H9 (cell line): ENCODE measurements around the gene KRTAP5-6. TPM values are rescaled to one million over a fixed set of nuclear protein-coding genes. Genes with fewer than 3 reads are reported as not detected.

Experiments
- DNase-seq: peaks from one replicate; pipeline ENCODE4 v3.0.0-alpha.2; 2017
- H2AFZ ChIP-seq: one replicate; pipeline ENCODE4 v1.6.1; 2013; ENCODE audit warnings: mild to moderate bottlenecking, low read length, control low read depth, moderate library complexity
- H2AK5ac ChIP-seq: 2 replicates; pipeline ENCODE4 v1.6.1; 2013; ENCODE audit warnings: low read length, control low read depth, mixed read lengths; ENCODE audit not compliant: insufficient read length
- H2BK120ac ChIP-seq: one replicate; pipeline ENCODE4 v1.6.1; 2013; ENCODE audit warnings: low read depth, mild to moderate bottlenecking, low read length, control low read depth, inconsistent platforms; ENCODE audit not compliant: poor library complexity, severe bottlenecking
- H2BK12ac ChIP-seq: 2 replicates; pipeline ENCODE4 v1.6.1; 2013; ENCODE audit warnings: low read length, control low read depth, mixed read lengths, low read depth; ENCODE audit not compliant: insufficient read length
- H2BK15ac ChIP-seq: 2 replicates; pipeline ENCODE4 v1.6.1; 2013; ENCODE audit warnings: low read depth, low read length, control low read depth
- H2BK20ac ChIP-seq: one replicate; pipeline ENCODE4 v1.6.1; 2013; ENCODE audit warnings: low read depth, mild to moderate bottlenecking, low read length, control low read depth, inconsistent platforms; ENCODE audit not compliant: poor library complexity, severe bottlenecking
- H2BK5ac ChIP-seq: 2 replicates; pipeline ENCODE4 v1.6.1; 2013; ENCODE audit warnings: low read length, control low read depth, mixed read lengths; ENCODE audit not compliant: insufficient read length
- H3K14ac ChIP-seq: 2 replicates; pipeline ENCODE4 v1.6.1; 2013; ENCODE audit warnings: low read length, control low read depth; ENCODE audit not compliant: insufficient read depth
- H3K18ac ChIP-seq: 2 replicates; pipeline ENCODE4 v1.6.1; 2013; ENCODE audit warnings: low read depth, mild to moderate bottlenecking, mixed read lengths, low read length, control low read depth; ENCODE audit not compliant: insufficient read length
- H3K23ac ChIP-seq: 2 replicates; pipeline ENCODE4 v1.6.1; 2013; ENCODE audit warnings: low read length, control low read depth, mixed read lengths, low read depth; ENCODE audit not compliant: insufficient read length
- H3K23me2 ChIP-seq: 2 replicates; pipeline ENCODE4 v1.6.1; 2013; ENCODE audit warnings: low read depth, mild to moderate bottlenecking, mixed read lengths, low read length, control low read depth; ENCODE audit not compliant: insufficient read length, poor library complexity, severe bottlenecking
- H3K27ac ChIP-seq: 2 replicates; pipeline ENCODE4 v1.5.1; 2013; ENCODE audit warnings: low read length, control low read depth, mixed read lengths, low read depth; ENCODE audit not compliant: insufficient read length
- H3K27me3 ChIP-seq: 2 replicates; pipeline ENCODE4 v1.6.1; 2013; ENCODE audit warnings: low read length, control low read depth, inconsistent platforms; ENCODE audit not compliant: insufficient read depth
- H3K4ac ChIP-seq: 2 replicates; pipeline ENCODE4 v1.6.1; 2013; ENCODE audit warnings: low read depth, mild to moderate bottlenecking, control low read depth, inconsistent platforms, low read length, moderate library complexity
- H3K4me1 ChIP-seq: 2 replicates; pipeline ENCODE4 v1.6.1; 2013; ENCODE audit warnings: low read length, control low read depth, inconsistent platforms; ENCODE audit not compliant: insufficient read depth
- H3K4me2 ChIP-seq: 2 replicates; pipeline ENCODE4 v1.6.1; 2013; ENCODE audit warnings: low read length, control low read depth, mixed read lengths; ENCODE audit not compliant: insufficient read length, insufficient read depth
- H3K56ac ChIP-seq: 2 replicates; pipeline ENCODE4 v1.6.1; 2013; ENCODE audit warnings: low read depth, mild to moderate bottlenecking, mixed read lengths, low read length, control low read depth; ENCODE audit not compliant: insufficient read length
- H3K79me1 ChIP-seq: 2 replicates; pipeline ENCODE4 v1.6.1; 2013; ENCODE audit warnings: low read depth, mild to moderate bottlenecking, moderate library complexity, low read length, control low read depth, inconsistent platforms; ENCODE audit not compliant: insufficient read depth, poor library complexity, severe bottlenecking
- H3K79me2 ChIP-seq: 2 replicates; pipeline ENCODE4 v1.6.1; 2013; ENCODE audit warnings: low read length, control low read depth, inconsistent platforms; ENCODE audit not compliant: insufficient read depth
- H3K9ac ChIP-seq: 2 replicates; pipeline ENCODE4 v1.6.1; 2013; ENCODE audit warnings: low read length, control low read depth, mixed read lengths; ENCODE audit not compliant: insufficient read length; ENCODE audit errors: extremely low read depth
- H3K9me3 ChIP-seq: one replicate; pipeline ENCODE4 v1.6.1; 2013; ENCODE audit warnings: low read depth, low read length, inconsistent platforms; ENCODE audit not compliant: control insufficient read depth
- H3T11ph ChIP-seq: one replicate; pipeline ENCODE4 v1.6.1; 2013; ENCODE audit warnings: mild to moderate bottlenecking, low read length, control low read depth, inconsistent platforms
- H4K20me1 ChIP-seq: one replicate; pipeline ENCODE4 v1.6.1; 2013; ENCODE audit not compliant: control insufficient read depth, insufficient read length, insufficient read depth
- H4K5ac ChIP-seq: 2 replicates; pipeline ENCODE4 v1.6.1; 2013; ENCODE audit warnings: low read depth, mild to moderate bottlenecking, mixed read lengths, low read length, control low read depth; ENCODE audit not compliant: insufficient read length
- H4K8ac ChIP-seq: replicated peaks from 2 replicates; pipeline ENCODE4 v1.6.1; 2013; ENCODE audit warnings: low read length, control low read depth, mixed read lengths, low read depth; ENCODE audit not compliant: insufficient read length
- H4K91ac ChIP-seq: 2 replicates; pipeline ENCODE4 v1.6.1; 2013; ENCODE audit warnings: low read depth, mild to moderate bottlenecking, moderate library complexity, mixed read lengths, low read length, control low read depth; ENCODE audit not compliant: insufficient read length
- H3K27ac Mint-ChIP-seq, 3 experiments: 2 replicates in 2 of 3; 3 replicates in 1 of 3; pipeline ENCODE4 v1.8.0; 2020 to 2021; ENCODE audit warnings: mixed read lengths in 3 of 3, mild to moderate bottlenecking in 1 of 3, moderate library complexity in 1 of 3
- H3K27me3 Mint-ChIP-seq: 2 replicates; pipeline ENCODE4 v1.8.0; 2021; ENCODE audit warnings: low read depth, mild to moderate bottlenecking, moderate library complexity, mixed read lengths
- H3K36me3 Mint-ChIP-seq, 3 experiments: 2 replicates in 2 of 3; 3 replicates in 1 of 3; pipeline ENCODE4 v1.8.0; 2020 to 2021; ENCODE audit warnings: low read depth in 3 of 3, mixed read lengths in 3 of 3; ENCODE audit not compliant: insufficient read depth in 1 of 3
- H3K4me1 Mint-ChIP-seq, 2 experiments: 2 replicates each; pipeline ENCODE4 v1.8.0; 2020; ENCODE audit warnings: mixed read lengths in 2 of 2
- H3K4me3 Mint-ChIP-seq, 2 experiments: 2 replicates in 1 of 2; 3 replicates in 1 of 2; pipeline ENCODE4 v1.8.0; 2020 to 2021; ENCODE audit warnings: mild to moderate bottlenecking in 2 of 2, mixed read lengths in 2 of 2, moderate library complexity in 1 of 2
- H3K9me3 Mint-ChIP-seq, 2 experiments: 2 replicates in 1 of 2; 3 replicates in 1 of 2; pipeline ENCODE4 v1.8.0; 2020; ENCODE audit warnings: mild to moderate bottlenecking in 2 of 2, mixed read lengths in 2 of 2, moderate library complexity in 1 of 2
- WGBS: extraction: QIAGEN DNeasy Blood & Tissue Kit; methylation state at CpG from one replicate; pipeline ENCODE4 v1.1.7; 2013; ENCODE audit warnings: missing lambda C conversion rate, low lambda C conversion rate, mixed read lengths; ENCODE audit not compliant: insufficient read length; ENCODE audit errors: extremely low coverage; 5-methylcytosine and 5-hydroxymethylcytosine counted together
- total RNA-seq: library from RNA; stranded (reverse); gene quantifications from 2 replicates; pipeline ENCODE4 v1.2.1, GENCODE V29; 2021
- TF ChIP-seq, protein P1 (sequence below): fragments of 200-600 bp; sonication (generic); conservative IDR thresholded peaks from 3 replicates; pipeline ENCODE4 v1.8.0; 2021; ENCODE audit warnings: antibody characterized with exemption, mild to moderate bottlenecking

The KRTAP5-6 gene
- total RNA-seq, 1 experiment from 2014 or later, result not detected

GRCh38 chr11:1651411-1651980, 45.5 kb upstream of the KRTAP5-6 start:
- no CpG with 5 or more reads among the region's 7 CpGs for WGBS
- Mint-ChIP-seq H3K36me3 (no peaks in the 10 kb centered on the region), H3K27me3 (peaks cover 42% of the 10 kb centered on the region), H3K27ac (no peak overlapping the region), H3K4me3 (no peak overlapping the region), H3K4me1 (peaks cover 2 to 8% of the 10 kb centered on the region in 2 experiments; a peak in 3 of 4 replicates), H3K9me3 (peaks cover 0 to 4% of the 10 kb centered on the region in 2 experiments; a peak in 1 of 5 replicates)
- no peak overlapping the region for H2BK120ac ChIP-seq
- no peak overlapping the region for H4K5ac ChIP-seq
- H2BK20ac ChIP-seq, result no peak overlapping the region
- H3K18ac ChIP-seq, result no peak overlapping the region
- H3K79me1 ChIP-seq, result no peaks in the 10 kb centered on the region
- no peak overlapping the region for H2AFZ ChIP-seq
- no peak overlapping the region for H3K27ac ChIP-seq
- no peaks in the 10 kb centered on the region for H3K4me1 ChIP-seq
- no peak overlapping the region for H3K9ac ChIP-seq
- no peak overlapping the region for H3K4me2 ChIP-seq
- no peaks in the 10 kb centered on the region for H3K23me2 ChIP-seq
- no peak overlapping the region for H3K14ac ChIP-seq
- H4K20me1 ChIP-seq, result no peaks in the 10 kb centered on the region
- H4K91ac ChIP-seq, result no peak overlapping the region
- H4K8ac ChIP-seq, result no peak overlapping the region
- H2AK5ac ChIP-seq, result no peak overlapping the region
- no peak overlapping the region for H3T11ph ChIP-seq
- H3K4ac ChIP-seq, result no peak overlapping the region
- no peaks in the 10 kb centered on the region; the same call in 1 of the 2 replicates for H3K27me3 ChIP-seq
- no peak overlapping the region for H3K56ac ChIP-seq
- no peak overlapping the region for H2BK12ac ChIP-seq
- H3K23ac ChIP-seq, result no peak overlapping the region
- no peak overlapping the region for H2BK15ac ChIP-seq
- DNase-seq, result no peak
- no peaks in the 10 kb centered on the region for H3K9me3 ChIP-seq
- TF ChIP-seq, protein P1, sequence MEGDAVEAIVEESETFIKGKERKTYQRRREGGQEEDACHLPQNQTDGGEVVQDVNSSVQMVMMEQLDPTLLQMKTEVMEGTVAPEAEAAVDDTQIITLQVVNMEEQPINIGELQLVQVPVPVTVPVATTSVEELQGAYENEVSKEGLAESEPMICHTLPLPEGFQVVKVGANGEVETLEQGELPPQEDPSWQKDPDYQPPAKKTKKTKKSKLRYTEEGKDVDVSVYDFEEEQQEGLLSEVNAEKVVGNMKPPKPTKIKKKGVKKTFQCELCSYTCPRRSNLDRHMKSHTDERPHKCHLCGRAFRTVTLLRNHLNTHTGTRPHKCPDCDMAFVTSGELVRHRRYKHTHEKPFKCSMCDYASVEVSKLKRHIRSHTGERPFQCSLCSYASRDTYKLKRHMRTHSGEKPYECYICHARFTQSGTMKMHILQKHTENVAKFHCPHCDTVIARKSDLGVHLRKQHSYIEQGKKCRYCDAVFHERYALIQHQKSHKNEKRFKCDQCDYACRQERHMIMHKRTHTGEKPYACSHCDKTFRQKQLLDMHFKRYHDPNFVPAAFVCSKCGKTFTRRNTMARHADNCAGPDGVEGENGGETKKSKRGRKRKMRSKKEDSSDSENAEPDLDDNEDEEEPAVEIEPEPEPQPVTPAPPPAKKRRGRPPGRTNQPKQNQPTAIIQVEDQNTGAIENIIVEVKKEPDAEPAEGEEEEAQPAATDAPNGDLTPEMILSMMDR, result no peak
- no peaks in the 10 kb centered on the region for H3K79me2 ChIP-seq
- no peak overlapping the region for H2BK5ac ChIP-seq
